Measurements from ENCODE around the gene C16orf90. TPM values are rescaled to one million over a fixed set of nuclear protein-coding genes. Genes with fewer than 3 reads are reported as not detected.
A peak's percentile ranks its signal among the peaks of the same experiment; 100 is the strongest.

C16orf90 gene
- total RNA-seq, 1 donor from 2014 or later, result not detected

GRCh38 chr16:3457434-3458252 is 37.6 kb downstream of the C16orf90 start:
- H4K20me1 ChIP-seq (ENCODE audit: insufficient read depth, low read length), result peaks cover 42% of the 10 kb centered on the region
- Mint-ChIP-seq H3K4me1 (ENCODE audit: low read depth, unreplicated experiment) (peaks cover 31% of the 10 kb centered on the region), H3K4me3 (ENCODE audit: unreplicated experiment) (peak overlapping the region; percentile 82), H3K36me3 (ENCODE audit: low read depth, unreplicated experiment) (peaks cover 3% of the 10 kb centered on the region), H3K27ac (ENCODE audit: unreplicated experiment) (peak overlapping the region; percentile 85), H3K27me3 (ENCODE audit: low read depth, unreplicated experiment) (no peaks in the 10 kb centered on the region), H3K9me3 (ENCODE audit: unreplicated experiment) (no peaks in the 10 kb centered on the region)
- DNase-seq (ENCODE audit: low read depth) (peak; percentile 71), FAIRE-seq (no peak)
- H3K4me2 ChIP-seq (ENCODE audit: low read length), result peak overlapping the region; percentile 93
- no peaks in the 10 kb centered on the region for H3K27me3 ChIP-seq (ENCODE audit: insufficient read depth, low read length)
- TF ChIP-seq CTCF (IDR thresholded peaks at IDR 0.05; ENCODE audit: insufficient read depth, low read depth, low read length) (no peak), EZH2 (IDR thresholded peaks at IDR 0.05; ENCODE audit: insufficient read depth, low read length) (no peak)
- peak overlapping the region; percentile 100 for H2AFZ ChIP-seq (ENCODE audit: low read depth, low read length)
- H3K36me3 ChIP-seq (ENCODE audit: insufficient read depth, low read length), result no peaks in the 10 kb centered on the region
- peak overlapping the region; percentile 96 for H3K27ac ChIP-seq (ENCODE audit: low read depth, low read length)
- H3K9ac ChIP-seq (ENCODE audit: low read length), result peak overlapping the region; percentile 93
- peak overlapping the region; percentile 79 for H3K4me3 ChIP-seq (ENCODE audit: insufficient read depth, low read depth, low read length)
- H3K4me1 ChIP-seq (ENCODE audit: insufficient read depth, low read length), result peaks cover 20% of the 10 kb centered on the region
- H3K9me3 ChIP-seq (ENCODE audit: insufficient read depth, low read depth, low read length), result no peaks in the 10 kb centered on the region
- H3K79me2 ChIP-seq (ENCODE audit: insufficient read depth, low read length), result peaks cover 45% of the 10 kb centered on the region

- H3K4me1 ChIP-seq (ENCODE audit: insufficient read depth, low read length), result peaks cover 16% of the 10 kb centered on the region
- Mint-ChIP-seq H3K27ac (ENCODE audit: unreplicated experiment) (no peak overlapping the region), H3K9me3 (ENCODE audit: unreplicated experiment) (peaks cover 3% of the 10 kb centered on the region), H3K4me1 (ENCODE audit: low read depth, unreplicated experiment) (peaks cover 13% of the 10 kb centered on the region), H3K36me3 (ENCODE audit: low read depth, unreplicated experiment) (peaks cover 2% of the 10 kb centered on the region), H3K4me3 (ENCODE audit: unreplicated experiment) (no peak overlapping the region), H3K27me3 (ENCODE audit: low read depth, unreplicated experiment) (no peaks in the 10 kb centered on the region)
- no peak for FAIRE-seq
- H3K79me2 ChIP-seq (ENCODE audit: insufficient read depth, low read length), result peaks cover 16% of the 10 kb centered on the region
- no peak overlapping the region for H3K4me2 ChIP-seq (ENCODE audit: low read length)
- no peak for DNase-seq (ENCODE audit: low read depth)
- H2AFZ ChIP-seq (ENCODE audit: low read depth, low read length), result no peak overlapping the region
- no peaks in the 10 kb centered on the region for H3K9me3 ChIP-seq (ENCODE audit: insufficient read depth, low read depth, low read length)
- no peaks in the 10 kb centered on the region for H3K27me3 ChIP-seq (ENCODE audit: insufficient read depth, low read length)
- TF ChIP-seq EZH2 (IDR thresholded peaks at IDR 0.05; ENCODE audit: insufficient read depth, low read length) (no peak), CTCF (IDR thresholded peaks at IDR 0.05; ENCODE audit: insufficient read depth, low read depth, low read length) (no peak)
- no peaks in the 10 kb centered on the region for H3K36me3 ChIP-seq (ENCODE audit: insufficient read depth, low read length)
- no peak overlapping the region for H3K9ac ChIP-seq (ENCODE audit: low read length)
- H3K27ac ChIP-seq (ENCODE audit: low read depth, low read length), result no peak overlapping the region
- H4K20me1 ChIP-seq (ENCODE audit: insufficient read depth, low read length), result peaks cover 13% of the 10 kb centered on the region
- no peak overlapping the region for H3K4me3 ChIP-seq (ENCODE audit: insufficient read depth, low read depth, low read length)
These were observed 40.6 kb downstream of the C16orf90 start for GRCh38 chr16:3454631-3455147.

GRCh38 chr16:3454093-3454492 is 41.2 kb downstream of the C16orf90 start:
- no peaks in the 10 kb centered on the region for H3K36me3 ChIP-seq (ENCODE audit: insufficient read depth, low read length)
- H3K27me3 ChIP-seq (ENCODE audit: insufficient read depth, low read length), result no peaks in the 10 kb centered on the region
- no peak overlapping the region for H3K4me3 ChIP-seq (ENCODE audit: insufficient read depth, low read depth, low read length)
- no peak overlapping the region for H2AFZ ChIP-seq (ENCODE audit: low read depth, low read length)
- no peak for FAIRE-seq
- Mint-ChIP-seq H3K4me3 (ENCODE audit: unreplicated experiment) (peak overlapping the region; percentile 46), H3K36me3 (ENCODE audit: low read depth, unreplicated experiment) (peaks cover 2% of the 10 kb centered on the region), H3K9me3 (ENCODE audit: unreplicated experiment) (peaks cover 3% of the 10 kb centered on the region), H3K4me1 (ENCODE audit: low read depth, unreplicated experiment) (peaks cover 7% of the 10 kb centered on the region), H3K27ac (ENCODE audit: unreplicated experiment) (no peak overlapping the region), H3K27me3 (ENCODE audit: low read depth, unreplicated experiment) (no peaks in the 10 kb centered on the region)
- no peak for TF ChIP-seq EZH2 (IDR thresholded peaks at IDR 0.05; ENCODE audit: insufficient read depth, low read length)
- no peak for TF ChIP-seq CTCF (IDR thresholded peaks at IDR 0.05; ENCODE audit: insufficient read depth, low read depth, low read length)
- no peak overlapping the region for H3K27ac ChIP-seq (ENCODE audit: low read depth, low read length)
- no peak overlapping the region for H3K4me2 ChIP-seq (ENCODE audit: low read length)
- H4K20me1 ChIP-seq (ENCODE audit: insufficient read depth, low read length), result peaks cover 7% of the 10 kb centered on the region
- H3K4me1 ChIP-seq (ENCODE audit: insufficient read depth, low read length), result peaks cover 10% of the 10 kb centered on the region
- H3K9ac ChIP-seq (ENCODE audit: low read length), result no peak overlapping the region
- peaks cover 10% of the 10 kb centered on the region for H3K79me2 ChIP-seq (ENCODE audit: insufficient read depth, low read length)
- no peak for DNase-seq (ENCODE audit: low read depth)
- H3K9me3 ChIP-seq (ENCODE audit: insufficient read depth, low read depth, low read length), result no peaks in the 10 kb centered on the region

Measured in astrocyte (in vitro differentiated cells and primary cell).